ENCODE data around the gene OGFOD1.

- TF ChIP-seq CTCF (IDR thresholded peaks at IDR 0.05), result no peak
- no peak for TF ChIP-seq POLR2AphosphoS5 (IDR thresholded peaks at IDR 0.05; ENCODE audit: insufficient read depth in 1 of 2, low read depth in 1 of 2)
- TF ChIP-seq POLR2A (IDR thresholded peaks at IDR 0.05), result no peak
These were observed 29.2 kb upstream of the OGFOD1 start for GRCh38 chr16:56421976-56422669.

Data from vagina (tissue), 2 donors.